HG02642 (cell line): ENCODE data around the gene SLC27A1.
"Not testable (repeated sequence)": the region's sequence is repeated elsewhere in the genome, so short reads cannot be mapped to it uniquely, and the experiment has no call there.

Experiments used
- ATAC-seq: cut with Tn5 transposase; IDR thresholded peaks from one replicate; pipeline ENCODE4 v1.9.1; 2021; ENCODE audit warnings: mild to moderate bottlenecking; ENCODE audit not compliant: unreplicated experiment, poor library complexity

SLC27A1 gene

DNA sequence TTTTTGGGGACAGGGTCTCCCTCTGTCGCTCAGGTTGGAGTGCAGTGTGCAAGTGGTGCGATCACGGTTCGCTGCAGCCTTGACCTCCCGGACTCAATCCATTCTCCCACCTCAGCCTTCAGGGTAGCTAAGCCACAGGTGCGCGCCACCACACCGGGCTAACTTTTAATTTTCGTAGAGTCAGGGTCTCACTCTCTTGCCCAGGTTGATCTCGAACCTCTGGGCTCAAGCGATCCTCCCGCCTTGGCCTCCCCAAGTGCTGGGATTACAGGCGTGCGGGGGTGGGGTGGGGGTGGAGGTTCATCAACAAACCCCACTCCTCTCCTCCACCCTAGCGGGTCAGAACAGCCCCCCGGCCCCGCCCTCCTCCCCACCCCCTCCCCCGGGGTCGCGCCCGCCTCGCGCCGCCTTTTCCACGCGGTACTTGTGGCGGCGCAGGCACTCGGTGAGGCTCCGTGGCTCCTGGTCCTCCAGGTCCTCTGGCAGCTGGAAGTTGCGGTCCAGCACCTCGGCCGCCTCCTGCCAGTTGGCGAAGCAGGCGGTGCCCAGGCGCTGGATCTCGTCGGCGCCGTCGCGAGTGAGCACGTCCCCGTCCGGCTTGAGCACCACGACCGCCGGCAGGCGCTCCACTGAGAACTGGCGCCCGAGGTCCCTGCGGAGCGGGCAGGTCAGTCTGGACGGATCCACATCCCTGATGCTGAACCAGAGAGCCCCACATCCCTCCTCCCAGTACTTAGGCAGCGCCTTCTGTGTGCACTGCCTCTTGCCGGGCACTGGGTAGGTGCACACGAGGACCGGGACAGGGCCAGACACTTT is 14.8 kb upstream of the SLC27A1 start:
- ATAC-seq = no peak

DNA sequence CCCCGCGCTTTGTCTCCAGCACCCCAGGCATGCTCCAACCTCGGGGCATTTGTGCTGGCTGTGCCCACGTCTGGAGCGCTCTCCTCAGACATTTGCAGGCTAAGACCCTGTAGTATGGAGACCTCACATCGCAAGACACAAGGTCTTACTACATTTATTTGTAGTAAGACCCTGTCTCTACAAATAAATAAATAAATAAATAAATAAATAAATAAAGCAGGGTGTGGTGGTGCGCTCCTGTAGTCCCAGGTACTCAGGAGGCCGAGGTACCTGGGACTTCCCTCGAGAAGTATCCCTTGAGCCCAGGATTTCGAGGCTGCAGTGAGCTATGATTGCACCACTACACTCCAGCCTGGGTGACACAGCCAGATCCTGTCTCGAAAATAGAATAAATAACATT is 14.2 kb upstream of the SLC27A1 start:
- ATAC-seq = no peak

DNA sequence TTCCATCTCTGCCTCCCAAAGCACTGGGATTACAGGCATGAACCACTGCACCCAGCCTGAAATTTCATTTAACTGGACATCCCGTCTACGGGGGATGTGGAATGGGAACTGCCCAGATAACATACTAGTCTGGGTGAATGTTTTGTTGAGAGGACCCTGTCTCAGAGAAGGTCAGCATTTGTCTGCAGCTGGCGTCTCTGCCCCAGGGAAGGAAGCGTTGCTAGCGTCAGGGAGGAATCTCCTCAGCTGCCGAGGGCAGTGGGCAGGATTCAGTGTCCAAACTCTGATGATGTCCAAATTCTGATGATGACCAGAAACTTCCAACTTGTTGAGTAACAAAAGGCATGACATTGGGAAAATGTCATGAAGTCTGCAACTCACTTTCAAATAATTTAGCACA is 12.7 kb upstream of the SLC27A1 start:
- ATAC-seq = no peak

DNA sequence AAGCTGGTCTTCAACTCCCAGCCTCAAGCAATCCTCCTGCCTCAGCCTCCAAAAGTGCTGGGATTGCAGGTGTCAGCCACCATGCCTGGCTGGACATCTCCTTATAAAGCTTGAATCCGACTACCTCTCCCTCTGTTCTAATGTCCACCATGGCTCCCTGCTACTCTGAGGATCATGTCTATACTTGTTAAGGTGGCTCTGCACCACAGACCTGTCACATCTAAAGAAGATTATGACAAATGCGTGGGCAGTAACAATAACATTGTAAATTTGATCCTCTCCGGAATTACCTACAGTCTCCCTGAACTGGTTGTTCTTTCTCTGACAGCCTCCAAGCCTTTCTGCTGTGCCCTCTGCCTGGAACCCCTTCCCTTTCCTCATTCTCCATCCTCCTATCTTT is 11.4 kb upstream of the SLC27A1 start:
- no peak for ATAC-seq

DNA sequence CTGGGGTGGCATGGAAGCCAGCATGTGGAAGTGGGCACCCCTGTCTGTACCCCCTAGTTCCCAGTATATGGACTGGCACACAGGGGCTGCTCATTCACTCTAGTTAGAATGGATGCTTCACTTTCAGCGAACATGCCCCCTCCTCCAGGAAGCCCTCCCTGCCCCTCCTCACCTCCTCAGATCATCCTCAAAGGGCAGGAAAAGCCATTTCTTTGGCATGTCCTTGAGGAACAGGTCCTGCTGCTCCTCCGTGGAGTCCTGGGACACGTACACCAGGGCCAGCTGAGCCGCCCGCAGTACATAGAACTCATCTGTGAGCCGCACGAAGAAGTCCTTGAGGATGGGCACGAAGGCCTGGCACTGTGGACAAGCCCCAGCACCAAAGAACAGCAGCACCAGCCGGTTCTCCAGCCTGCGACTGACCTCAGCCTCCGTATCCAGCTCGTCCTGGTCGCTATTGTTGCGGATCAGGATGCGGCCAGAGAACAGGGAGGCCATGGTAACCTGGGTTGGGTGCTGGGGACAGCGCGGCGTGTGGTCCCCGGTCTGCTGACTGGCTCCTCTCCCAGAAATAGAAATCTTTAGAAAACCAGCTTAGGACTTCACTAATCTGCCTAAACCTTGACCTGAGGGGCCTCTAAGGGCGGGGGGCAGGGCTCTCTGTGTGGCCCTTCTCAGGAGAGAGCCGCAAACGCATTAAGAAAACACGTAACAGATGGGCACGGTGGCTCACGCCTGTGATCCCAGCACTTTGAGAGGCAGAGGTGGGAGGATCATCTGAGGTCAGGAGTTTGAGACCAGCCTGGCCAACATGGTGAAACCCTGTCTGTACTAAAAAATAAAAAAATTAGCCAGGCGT is 9.7 kb upstream of the SLC27A1 start, which contains the start of gene NXNL1:
Gene NXNL1, minus strand, starts transcription at position 555 of the 859 bp plus-strand sequence. Its CDS starts 57 bp downstream, at position 498.
- ATAC-seq = no peak

DNA sequence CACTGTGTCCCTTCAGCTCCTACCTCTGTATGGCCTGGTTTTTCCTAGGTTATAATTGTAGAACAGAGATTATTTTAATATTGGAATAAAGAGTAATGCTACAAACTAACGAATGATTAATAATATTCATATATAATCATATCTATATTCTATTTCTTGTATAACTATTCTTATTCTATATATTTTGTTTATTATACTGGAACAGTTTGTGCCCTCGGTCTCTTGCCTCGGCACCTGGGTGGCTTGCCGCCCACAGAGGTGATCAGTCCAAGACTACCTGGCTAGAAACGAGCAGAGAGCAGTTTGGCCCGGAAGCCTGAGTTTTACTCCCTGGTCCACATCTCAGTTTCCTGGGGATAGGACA is 3.9 kb upstream of the SLC27A1 start:
- ATAC-seq = no peak

DNA sequence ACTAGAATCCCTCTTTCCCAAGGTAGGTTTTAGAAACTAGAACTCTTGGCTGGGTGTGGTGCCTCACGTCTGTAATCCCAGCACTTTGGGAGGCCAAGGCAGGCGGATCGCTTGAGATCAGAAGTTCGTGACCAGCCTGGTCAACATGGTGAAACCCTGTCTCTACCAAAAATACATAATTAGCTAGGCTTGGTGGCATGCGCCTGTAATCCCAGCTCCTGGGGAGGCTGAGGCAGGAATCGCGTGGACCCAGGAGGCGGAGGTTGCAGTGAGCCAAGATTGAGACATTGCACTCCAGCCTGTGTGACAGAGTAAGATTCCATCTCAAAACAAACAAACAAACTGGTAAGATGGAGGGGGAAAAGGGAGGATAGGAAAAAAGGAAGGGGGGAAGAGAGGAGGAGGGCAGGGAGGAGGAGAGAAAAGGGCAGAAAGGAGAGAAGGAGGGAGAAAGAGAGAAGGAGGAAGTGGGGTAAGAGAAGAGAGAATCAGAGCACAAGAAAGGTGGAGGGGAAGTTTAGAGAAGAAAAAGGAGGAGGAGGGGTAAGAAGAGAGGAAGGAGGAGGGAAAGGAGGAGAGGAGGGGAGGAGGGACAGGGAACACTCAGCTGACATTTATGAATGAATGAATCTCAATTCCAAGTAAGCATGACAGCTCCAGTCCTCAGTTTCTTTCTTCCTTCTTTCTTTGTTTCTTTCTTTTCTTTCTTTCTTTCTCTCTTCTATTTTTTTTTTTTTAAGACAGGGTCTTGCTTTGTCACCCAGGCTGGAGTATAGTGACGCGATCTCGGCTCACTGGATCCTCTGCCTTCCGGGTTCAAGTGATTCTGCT is 2.6 kb upstream of the SLC27A1 start:
- ATAC-seq = no peak

DNA sequence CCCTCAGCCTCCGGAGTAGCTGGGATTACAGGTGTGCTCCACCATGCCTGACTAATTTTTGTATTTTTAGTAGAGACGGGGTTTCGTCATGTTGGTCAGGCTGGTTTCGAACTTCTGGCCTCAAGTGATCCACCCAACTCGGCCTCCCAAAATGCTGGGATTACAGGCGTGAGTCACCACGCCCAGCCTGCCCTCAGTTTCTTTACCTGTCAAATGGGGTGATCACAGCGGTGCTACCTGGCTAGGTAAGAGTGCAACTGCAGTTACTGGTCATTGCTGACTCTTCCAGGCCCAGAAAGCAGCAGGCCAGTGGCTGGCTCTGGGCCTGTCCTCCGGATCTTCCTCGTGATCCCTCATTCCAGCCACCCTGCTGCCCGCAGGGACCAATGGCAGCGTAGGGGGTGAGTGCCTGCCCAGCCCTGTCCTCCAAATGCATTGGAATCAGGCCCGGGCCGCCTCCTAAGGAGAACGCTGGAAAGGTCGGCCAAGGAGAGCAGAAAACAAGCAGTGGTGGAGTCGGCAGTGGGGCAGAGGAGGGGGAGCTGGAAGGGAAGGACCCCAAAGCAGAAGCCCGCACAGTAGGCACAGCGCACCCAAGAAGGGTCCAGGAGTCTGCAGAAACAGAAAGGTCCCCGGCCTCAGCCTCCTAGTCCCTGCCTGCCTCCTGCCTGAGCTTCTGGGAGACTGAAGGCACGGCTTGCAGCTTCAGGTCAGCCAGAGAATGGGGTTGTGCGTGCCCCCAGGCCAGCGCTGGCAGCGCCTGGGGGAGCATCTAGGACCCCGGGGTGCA is 1.8 kb upstream of the SLC27A1 start:
- ATAC-seq = no peak

DNA sequence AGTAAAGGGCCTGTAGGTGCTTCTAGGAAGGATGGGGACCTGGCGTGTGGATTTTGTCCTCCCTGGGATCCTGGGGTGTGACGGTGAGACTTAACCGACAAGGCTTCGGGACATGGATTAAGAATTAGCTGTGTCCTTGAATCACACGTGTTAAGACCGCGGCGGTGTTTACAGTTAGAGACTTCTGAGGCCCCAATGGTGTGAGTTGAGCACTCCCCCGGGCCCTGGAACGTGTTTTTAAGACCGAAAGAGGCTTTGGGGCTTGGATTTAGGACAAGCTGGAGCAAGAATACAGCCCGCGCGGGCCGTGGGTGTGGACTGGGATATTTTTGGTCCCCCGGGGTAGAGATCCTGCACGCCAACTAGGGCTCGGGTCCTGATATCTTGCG is 1.2 kb upstream of the SLC27A1 start:
- no peak for ATAC-seq

DNA sequence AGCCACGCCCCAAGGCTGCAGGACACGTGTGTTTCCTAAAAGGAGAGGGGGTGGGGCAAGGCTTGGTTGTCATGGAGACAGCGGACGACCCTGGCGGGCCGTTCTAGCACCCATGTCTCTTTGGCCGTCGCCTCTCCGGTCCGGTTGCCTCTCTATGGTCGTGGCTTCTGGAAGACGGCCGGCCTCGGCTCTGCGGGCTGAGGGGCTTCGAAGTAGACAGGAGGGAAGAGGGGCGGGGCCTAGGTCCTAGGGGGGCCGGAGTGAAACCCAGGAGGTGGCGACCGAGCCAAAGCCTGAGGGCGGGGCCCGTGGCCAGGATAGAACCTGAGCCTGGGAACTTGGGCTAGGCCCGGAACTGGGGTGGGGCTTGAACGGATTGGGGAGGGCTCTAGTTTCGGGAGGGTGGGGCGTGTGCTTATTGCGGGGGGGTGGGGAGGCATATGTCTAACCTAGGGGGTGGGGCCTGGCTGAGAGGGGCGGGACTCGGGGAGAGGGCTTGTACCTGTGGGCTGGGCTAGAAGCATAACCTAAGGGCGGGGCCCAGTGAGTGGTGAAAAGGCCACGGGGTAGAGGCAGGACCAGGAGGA is 750 bp upstream of the SLC27A1 start:
- peak; percentile 61 for ATAC-seq

DNA sequence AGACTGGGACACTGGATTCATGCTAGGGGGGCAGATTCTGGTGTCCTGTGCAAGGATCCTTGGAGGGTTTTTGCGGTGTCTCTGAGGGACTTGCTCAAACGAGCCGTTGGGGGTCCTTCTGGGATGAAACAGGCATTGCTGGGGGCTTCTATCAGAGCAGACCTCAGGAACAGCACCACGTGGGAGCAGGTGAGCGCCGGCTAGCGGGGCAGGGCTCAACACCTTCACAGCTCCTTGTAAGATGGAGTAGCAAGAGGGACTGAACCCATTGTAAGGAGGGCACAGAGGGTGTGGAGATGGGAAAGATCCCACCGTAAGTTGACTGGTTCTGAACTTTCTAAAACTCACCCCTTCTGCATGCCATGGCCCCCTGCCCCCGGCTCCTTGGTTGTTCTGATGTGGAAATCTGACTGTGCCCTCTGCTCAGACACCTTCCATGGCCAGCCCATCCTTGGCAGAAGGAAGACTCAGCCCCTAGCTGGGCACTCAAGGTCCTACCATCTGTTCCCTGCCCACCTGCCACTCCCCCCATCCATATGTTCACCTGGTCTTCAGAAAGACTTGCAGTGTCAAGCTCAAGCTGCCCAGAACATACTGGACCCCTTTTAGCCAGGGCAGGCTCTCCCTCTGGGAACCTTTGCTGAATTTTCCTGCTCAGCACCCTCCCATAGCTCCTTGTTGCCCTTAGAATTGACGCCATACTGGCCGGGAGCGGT is 1.2 kb downstream of the SLC27A1 start:
- no peak for ATAC-seq

DNA sequence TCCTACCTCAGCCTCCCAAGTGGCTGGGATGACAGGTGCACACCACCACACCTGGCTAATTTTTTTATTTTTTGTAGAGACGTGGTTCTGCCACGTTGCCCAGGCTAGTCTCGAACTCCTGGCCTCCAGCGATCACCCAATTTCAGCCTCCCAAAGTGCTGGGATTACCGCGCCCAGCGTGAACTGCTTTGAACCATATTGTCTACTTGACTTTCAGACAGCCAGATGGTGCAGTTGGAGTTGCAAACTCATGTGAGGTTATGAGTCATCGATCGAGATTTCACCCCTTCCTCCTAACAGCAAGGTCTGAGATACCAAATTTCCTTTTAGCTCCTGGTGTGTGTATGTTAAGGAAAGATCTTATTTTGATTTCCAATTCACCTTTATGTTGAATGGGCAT is 2.7 kb downstream of the SLC27A1 start:
- ATAC-seq = no peak

DNA sequence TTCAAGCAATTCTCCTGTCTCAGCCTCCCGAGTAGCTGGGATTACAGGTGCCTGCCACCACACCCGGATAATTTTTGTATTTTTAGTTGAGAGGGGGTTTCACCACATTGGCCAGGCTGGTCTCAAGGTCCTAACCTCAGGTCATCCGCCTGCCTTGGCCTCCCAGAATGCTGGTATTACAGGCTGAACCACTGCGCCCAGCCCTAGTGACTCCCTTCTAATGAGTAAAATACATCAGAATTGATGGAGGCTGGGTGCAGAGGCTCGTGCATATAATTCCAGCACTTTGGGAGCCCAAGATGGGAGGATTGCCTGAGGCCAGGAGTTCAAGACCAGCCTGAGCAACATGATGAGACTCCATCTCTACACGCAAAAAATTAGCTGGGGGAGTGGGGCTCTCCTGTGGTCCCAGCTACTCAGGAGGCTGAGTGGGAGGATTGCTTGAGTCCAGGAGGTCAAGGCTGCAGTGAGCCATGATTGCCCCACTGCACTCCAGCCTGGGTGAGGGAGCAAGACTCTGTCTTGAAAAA is 4.8 kb downstream of the SLC27A1 start:
- not testable (repeated sequence) for ATAC-seq

DNA sequence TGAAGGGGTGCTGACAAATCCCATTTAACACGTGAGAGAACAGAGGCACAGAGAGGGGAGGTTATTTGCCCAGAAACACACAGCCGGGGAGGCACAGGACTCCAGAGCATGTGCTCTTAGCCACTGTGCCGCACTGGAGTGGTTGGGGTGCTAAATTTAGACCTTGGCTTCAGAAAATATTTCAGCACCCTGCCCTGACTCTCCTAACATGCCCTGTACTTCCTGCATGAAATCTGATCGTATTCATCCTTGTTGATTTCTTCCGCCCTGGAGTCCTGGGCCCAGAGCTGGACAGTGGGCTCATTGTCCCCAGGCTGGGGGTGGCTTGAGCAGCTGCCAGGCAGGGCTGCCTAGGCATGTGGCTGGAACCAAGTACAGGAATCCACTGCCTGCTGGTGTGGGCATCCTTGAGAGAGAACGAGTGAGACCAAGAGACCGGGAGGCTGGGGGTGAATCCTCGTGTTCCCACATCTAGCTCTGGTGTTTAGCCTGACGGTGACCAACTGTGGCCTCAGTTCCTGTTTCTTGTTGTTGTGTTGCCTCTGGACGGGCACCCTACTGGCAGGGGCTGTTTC is 5.3 kb downstream of the SLC27A1 start:
- no peak for ATAC-seq

DNA sequence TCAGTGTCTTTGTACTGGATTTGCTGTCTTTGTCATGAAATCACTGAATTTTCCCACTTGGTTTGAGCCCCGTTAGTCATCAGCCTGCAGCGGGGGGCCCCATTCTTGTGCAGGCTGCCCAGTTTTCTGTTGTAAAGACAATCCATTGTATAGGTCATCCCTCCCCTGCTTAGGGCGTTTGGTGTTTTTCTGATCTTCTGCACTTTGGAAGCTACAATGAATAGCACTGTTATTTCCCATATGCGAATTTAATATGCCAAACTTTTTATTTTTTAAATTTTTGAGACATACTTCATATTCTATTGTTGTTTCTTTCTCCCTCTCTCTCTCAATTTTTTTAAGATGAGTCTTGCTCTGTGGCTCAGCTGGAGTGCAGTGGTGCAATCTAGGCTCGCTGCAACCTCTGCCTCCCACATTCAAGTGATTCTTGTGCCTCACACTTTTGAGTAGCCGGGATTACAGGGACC is 9.0 kb downstream of the SLC27A1 start:
- no peak for ATAC-seq

DNA sequence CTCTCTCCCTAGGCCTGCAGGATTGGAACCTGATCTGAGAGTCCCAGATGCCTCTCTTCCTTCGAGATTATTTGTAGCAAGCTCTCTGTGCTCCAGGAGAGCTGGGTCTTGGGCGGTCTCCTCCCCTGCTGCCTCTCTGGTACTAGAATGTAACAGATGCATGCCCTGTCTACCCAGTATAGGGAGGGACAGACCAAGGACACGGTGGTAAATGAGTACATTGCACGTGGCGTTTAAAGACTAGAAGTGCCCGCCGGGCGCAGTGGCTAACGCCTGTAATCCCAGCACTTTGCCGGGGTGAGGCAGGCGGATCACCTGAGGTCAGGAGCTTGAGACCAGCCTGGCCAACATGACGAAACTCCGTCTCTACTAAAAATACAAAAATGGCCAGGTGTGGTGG is 11.7 kb downstream of the SLC27A1 start:
- ATAC-seq = no peak

DNA sequence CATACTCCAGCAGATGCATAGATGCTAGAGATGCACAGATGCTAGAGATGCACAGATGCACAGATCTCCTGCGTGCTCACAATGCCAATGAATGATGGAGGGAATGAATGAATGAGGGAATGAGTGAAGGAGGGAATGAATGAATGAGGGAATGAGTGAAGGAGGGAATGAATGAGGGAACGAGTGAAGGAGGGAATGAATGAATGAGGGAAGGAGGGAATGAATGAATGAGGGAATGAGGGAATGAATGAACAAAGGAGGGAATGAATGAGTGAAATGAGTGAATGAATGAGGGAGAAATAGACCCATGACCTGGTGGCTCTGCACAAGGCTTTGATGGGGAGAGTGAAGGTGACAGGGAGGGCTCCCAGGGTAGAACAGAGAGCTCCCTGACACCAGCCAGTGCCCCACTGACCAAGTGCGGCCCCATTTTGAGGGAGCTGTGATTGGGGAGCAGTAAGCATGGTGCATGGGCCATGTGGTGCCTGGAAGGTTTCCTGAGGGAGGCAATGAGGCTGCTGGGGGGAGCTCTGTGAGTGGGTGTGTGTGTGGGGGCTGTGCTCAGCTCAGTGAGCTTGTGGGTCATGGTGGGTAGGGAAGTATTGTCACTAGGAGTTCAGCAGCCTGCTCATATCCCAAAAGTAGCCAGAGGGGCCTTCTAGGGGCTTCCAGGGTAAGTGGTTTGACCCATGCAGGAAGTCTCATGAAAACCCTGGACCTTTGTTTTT is 12.7 kb downstream of the SLC27A1 start:
- ATAC-seq = no peak

DNA sequence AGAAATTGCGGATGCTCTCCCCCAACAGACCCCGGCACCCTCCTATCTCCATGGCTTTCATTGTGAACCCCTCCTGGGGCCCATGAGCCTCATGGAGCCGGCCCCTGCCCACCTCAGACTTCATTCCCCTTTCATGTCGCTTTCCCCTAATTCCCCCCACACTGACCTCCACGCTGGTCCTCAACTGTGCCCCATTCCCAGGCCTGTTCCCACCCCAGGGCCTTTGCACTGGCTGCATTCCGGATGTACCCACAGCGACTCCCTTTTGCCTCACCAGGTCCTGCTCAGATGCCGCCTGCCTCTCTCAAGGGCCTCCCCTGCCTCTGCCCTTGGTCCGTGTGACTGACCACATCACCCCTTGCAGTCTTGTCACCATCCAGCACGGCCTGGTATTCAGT is 13.3 kb downstream of the SLC27A1 start:
- no peak for ATAC-seq
